ENCODE results near the gene LRRK2.

DNA sequence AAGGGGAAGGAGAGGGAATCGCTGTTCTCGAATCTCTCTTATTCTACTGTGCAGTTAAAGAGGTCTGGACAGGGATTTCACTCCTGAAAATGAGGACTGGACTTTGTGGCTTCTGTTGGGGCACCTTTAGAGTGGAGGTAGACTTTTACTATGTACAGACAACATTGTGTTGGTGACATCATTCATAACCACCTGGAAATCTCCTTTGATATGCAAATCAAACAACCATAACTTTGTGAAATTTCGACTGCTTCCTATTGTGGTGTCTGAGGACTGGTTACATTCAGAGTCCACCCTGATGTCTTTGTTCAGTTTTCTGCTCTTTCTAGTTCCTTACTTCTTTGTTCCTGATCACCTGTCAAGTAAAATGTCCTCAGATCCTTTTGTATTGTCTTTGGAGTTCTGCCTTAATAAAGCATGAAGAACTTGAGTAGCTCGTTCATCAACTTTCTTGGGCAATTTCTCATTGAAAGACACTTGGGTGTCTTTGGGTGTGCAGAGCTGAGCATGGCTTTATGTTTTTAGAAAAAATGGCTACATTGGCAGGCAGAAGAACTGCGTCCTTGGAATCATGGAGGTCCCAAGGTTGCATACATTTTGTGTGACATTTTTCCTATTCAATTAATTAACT is 29.8 kb downstream of the LRRK2 start:
- TF ChIP-seq GATA2 (IDR thresholded peaks at IDR 0.05; ENCODE audit: low read depth, low read length) (no peak), GATA3 (IDR thresholded peaks at IDR 0.05; ENCODE audit: low read depth, low read length) (no peak)

Data from SH-SY5Y (cell line).